HG03196 (cell line): ENCODE results near the gene NAALADL2.
"Not testable (repeated sequence)": the region's sequence is repeated elsewhere in the genome, so short reads cannot be mapped to it uniquely, and the experiment has no call there.

Experiments used
- ATAC-seq: cut with Tn5 transposase; IDR thresholded peaks from one replicate; pipeline ENCODE4 v1.9.1; 2021; ENCODE audit not compliant: unreplicated experiment

NAALADL2 gene

GRCh38 chr3:175404621-175405020 lies 545.5 kb downstream of the NAALADL2 start:
- no peak for ATAC-seq

GRCh38 chr3:175410251-175410650 lies 551.1 kb downstream of the NAALADL2 start:
- no peak for ATAC-seq

- no peak for ATAC-seq
These were observed 552.3 kb downstream of the NAALADL2 start for GRCh38 chr3:175411405-175411804.

- no peak for ATAC-seq
These were observed 552.8 kb downstream of the NAALADL2 start for GRCh38 chr3:175411946-175412345.

GRCh38 chr3:175413926-175414325 lies 554.8 kb downstream of the NAALADL2 start:
- no peak for ATAC-seq

- no peak for ATAC-seq
These were observed 557.5 kb downstream of the NAALADL2 start for GRCh38 chr3:175416600-175416999.

- ATAC-seq = no peak
These were observed 558.3 kb downstream of the NAALADL2 start for GRCh38 chr3:175417426-175417825.

GRCh38 chr3:175421902-175422301 lies 562.8 kb downstream of the NAALADL2 start:
- ATAC-seq = no peak

GRCh38 chr3:175422744-175423143 lies 563.6 kb downstream of the NAALADL2 start:
- ATAC-seq = no peak

GRCh38 chr3:175423848-175424247 lies 564.7 kb downstream of the NAALADL2 start:
- ATAC-seq = not testable (repeated sequence)

- ATAC-seq = no peak
These were observed 567.7 kb downstream of the NAALADL2 start for GRCh38 chr3:175426805-175427204.

GRCh38 chr3:175428466-175428865 lies 569.3 kb downstream of the NAALADL2 start:
- ATAC-seq = no peak

GRCh38 chr3:175430983-175431773 lies 572.0 kb downstream of the NAALADL2 start:
- ATAC-seq = no peak

- ATAC-seq = no peak
These were observed 573.4 kb downstream of the NAALADL2 start for GRCh38 chr3:175432376-175433025.

GRCh38 chr3:175433026-175433674 lies 574.0 kb downstream of the NAALADL2 start:
- no peak for ATAC-seq

- ATAC-seq = no peak
These were observed 575.4 kb downstream of the NAALADL2 start for GRCh38 chr3:175434561-175434960.

GRCh38 chr3:175443682-175444081 lies 584.5 kb downstream of the NAALADL2 start:
- no peak for ATAC-seq

- no peak for ATAC-seq
These were observed 586.6 kb downstream of the NAALADL2 start for GRCh38 chr3:175445741-175446140.

GRCh38 chr3:175447521-175447920 lies 588.4 kb downstream of the NAALADL2 start:
- no peak for ATAC-seq

- no peak for ATAC-seq
These were observed 594.2 kb downstream of the NAALADL2 start for GRCh38 chr3:175453361-175453760.

GRCh38 chr3:175456466-175456865 lies 597.3 kb downstream of the NAALADL2 start:
- ATAC-seq = no peak

- no peak for ATAC-seq
These were observed 598.2 kb downstream of the NAALADL2 start for GRCh38 chr3:175457301-175457700.
